GM12875 (cell line): ENCODE data around the gene PLG.
"Not testable (repeated sequence)": the region's sequence is repeated elsewhere in the genome, so short reads cannot be mapped to it uniquely, and the experiment has no call there.

Source experiments
- H3K4me3 ChIP-seq: one replicate; pipeline ENCODE4 v1.5.1; 2011; ENCODE audit warnings: low read depth, low read length, control low read depth
- TF ChIP-seq, protein P1 (sequence below): IDR thresholded peaks from 2 replicates; pipeline ENCODE4 v1.5.1; 2011; ENCODE audit warnings: low read depth, mild to moderate bottlenecking, control low read depth, inconsistent platforms, low read length, moderate library complexity, borderline replicate concordance; ENCODE audit not compliant: insufficient read depth

Gene PLG

DNA sequence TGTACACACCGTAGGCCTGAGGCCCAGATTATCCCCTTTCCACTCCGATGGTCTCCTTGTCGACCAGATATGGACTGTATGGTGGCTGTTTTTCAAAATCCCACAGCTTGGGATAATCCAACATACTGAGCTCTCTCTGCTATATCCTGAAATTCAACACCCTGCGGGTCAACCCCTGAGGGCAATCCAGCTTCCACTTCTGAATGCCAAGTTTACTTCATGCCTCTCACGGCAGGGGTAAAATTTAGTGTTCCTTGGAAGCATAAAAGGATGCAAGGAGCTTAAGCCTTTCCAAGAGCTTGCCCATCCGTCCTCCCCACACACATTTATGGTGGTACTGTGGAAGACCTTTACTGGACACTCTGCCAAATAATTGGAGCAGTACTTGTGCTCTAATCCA lies 90.7 kb downstream of the PLG start:
- TF ChIP-seq, protein P1, sequence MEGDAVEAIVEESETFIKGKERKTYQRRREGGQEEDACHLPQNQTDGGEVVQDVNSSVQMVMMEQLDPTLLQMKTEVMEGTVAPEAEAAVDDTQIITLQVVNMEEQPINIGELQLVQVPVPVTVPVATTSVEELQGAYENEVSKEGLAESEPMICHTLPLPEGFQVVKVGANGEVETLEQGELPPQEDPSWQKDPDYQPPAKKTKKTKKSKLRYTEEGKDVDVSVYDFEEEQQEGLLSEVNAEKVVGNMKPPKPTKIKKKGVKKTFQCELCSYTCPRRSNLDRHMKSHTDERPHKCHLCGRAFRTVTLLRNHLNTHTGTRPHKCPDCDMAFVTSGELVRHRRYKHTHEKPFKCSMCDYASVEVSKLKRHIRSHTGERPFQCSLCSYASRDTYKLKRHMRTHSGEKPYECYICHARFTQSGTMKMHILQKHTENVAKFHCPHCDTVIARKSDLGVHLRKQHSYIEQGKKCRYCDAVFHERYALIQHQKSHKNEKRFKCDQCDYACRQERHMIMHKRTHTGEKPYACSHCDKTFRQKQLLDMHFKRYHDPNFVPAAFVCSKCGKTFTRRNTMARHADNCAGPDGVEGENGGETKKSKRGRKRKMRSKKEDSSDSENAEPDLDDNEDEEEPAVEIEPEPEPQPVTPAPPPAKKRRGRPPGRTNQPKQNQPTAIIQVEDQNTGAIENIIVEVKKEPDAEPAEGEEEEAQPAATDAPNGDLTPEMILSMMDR: no peak
- H3K4me3 ChIP-seq: no peak overlapping the region

DNA sequence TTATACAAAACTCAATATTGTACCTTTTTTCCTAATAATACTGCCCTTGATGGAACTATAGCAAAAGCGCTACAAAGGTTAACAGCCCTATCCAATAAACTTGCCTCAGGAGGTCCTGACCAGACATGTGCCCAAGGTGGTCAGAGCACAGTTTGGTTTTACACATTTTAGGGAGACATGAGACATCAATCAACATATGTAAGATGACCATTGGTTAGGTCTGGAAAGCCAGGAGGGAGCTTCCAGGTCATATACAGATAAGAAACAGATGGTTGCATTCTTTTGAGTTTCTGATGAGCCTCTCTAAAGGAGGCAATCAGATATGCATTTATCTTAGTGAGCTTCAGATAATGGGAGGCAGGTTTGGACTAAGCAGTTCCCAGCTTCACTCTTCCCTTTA lies 91.6 kb downstream of the PLG start:
- TF ChIP-seq, protein P1: no peak
- no peak overlapping the region for H3K4me3 ChIP-seq

DNA sequence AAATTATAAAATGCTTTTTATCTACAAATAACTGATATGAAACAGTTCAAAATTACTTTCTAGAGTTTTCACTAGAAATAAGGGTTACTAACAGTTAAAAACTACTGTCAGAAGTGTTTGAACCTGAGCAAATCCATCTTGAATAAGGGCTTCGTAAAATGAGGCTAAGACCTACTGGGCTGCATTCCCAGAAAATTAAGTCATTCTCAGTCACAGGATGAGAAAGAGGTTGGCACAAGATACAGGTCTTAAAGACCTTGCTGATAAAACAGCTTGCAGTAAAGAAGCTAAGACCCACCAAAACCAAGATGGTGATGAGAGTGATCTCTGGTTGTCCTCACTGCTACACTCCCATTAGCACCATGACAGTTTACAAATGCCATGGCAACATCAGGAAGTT lies 93.7 kb downstream of the PLG start:
- TF ChIP-seq, protein P1: no peak
- no peak overlapping the region for H3K4me3 ChIP-seq

DNA sequence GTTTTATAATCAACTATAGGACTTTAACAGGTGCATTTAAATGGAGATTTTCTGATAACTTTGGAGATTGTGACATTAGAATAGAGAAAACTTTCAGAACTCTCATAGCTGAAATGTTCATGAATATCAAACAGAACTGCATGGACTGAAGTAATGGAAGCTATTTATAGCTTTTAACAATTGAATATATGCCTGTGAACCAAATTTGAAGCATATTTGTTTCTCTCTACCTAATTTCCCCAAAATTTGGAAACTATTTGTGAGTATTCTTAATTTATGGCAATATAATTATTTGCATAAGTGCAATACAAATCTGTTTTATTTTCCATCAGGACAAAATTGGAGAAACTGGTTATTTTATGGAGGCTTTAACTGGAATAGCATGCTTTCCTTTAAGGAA lies 96.6 kb downstream of the PLG start:
- TF ChIP-seq, protein P1: no peak
- H3K4me3 ChIP-seq: no peak overlapping the region

DNA sequence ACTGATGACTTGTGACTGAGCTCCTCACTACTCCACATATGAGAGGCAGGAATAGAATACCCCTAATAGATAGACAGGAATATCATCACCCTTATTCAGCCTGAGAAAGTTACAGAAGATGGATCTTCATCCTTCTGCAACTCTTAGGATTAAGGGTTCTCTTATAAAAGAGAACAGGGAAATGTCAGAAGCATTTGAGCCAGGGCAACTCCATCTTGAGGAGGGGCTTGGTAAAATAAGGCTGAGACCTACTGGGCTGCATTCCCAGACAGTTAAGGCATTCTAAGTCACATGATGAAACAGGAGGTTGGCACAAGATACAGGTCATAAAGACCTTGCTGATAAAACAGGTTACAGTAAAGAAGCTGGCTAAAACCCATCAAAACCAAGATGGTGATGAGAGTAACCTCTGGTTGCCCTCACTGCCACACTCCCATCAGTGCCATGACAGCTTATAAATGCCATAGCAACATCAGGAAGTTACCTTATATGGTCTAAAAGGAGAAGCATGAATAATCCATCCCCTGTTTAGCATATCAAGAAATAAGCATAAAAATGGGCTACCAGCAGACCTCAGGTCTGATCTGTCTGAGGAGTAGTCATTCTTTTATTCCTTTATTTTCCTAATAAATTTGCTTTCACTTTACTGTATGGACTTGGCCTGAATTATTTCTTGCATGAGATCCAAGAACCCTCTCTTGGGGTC lies 97.9 kb downstream of the PLG start:
- TF ChIP-seq, protein P1: no peak
- no peak overlapping the region for H3K4me3 ChIP-seq

DNA sequence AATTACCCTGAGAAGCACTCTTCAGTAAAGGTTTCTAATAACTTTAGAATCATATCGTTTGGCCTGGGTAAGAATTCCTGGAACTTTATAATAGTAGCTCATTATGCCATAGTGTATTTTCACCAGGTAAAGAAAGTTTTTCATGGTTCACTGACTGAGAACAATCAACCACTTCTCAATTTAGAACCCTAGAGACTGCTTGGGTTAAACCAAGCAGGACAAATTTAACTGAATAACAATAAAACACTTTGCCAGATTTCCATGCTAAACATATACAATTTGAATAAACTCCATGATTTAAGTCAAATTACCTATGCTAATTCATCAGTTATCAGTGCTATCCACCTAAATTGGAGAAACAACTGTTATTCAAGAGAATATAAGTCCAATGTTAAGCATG lies 99.4 kb downstream of the PLG start:
- TF ChIP-seq, protein P1: no peak
- H3K4me3 ChIP-seq: no peak overlapping the region

DNA sequence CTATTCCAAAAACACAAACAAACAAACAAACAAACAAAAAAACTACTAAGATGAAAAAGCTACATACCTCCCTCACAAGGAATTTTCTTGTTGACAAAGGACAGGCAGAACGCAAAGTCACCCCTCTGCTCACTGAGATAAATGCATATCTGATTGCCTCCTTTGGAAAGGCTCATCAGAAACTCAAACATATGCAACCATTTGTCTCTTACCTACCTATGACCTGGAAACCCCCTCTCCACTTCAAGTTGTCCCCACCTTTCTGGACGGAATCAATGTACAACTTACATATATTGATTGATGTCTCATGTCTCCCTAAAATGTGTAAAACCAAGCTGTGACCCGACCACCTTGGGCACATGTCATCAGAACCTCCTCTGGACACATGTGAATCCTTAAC lies 100.0 kb downstream of the PLG start:
- not testable (repeated sequence) for H3K4me3 ChIP-seq
